GM19240 (cell line): ENCODE results near the gene SLC6A4.

Source experiments
- DNase-seq: peaks from one replicate; pipeline ENCODE4 v3.0.0; 2011; ENCODE audit warnings: low spot score; ENCODE audit not compliant: insufficient read length

SLC6A4 gene

DNA sequence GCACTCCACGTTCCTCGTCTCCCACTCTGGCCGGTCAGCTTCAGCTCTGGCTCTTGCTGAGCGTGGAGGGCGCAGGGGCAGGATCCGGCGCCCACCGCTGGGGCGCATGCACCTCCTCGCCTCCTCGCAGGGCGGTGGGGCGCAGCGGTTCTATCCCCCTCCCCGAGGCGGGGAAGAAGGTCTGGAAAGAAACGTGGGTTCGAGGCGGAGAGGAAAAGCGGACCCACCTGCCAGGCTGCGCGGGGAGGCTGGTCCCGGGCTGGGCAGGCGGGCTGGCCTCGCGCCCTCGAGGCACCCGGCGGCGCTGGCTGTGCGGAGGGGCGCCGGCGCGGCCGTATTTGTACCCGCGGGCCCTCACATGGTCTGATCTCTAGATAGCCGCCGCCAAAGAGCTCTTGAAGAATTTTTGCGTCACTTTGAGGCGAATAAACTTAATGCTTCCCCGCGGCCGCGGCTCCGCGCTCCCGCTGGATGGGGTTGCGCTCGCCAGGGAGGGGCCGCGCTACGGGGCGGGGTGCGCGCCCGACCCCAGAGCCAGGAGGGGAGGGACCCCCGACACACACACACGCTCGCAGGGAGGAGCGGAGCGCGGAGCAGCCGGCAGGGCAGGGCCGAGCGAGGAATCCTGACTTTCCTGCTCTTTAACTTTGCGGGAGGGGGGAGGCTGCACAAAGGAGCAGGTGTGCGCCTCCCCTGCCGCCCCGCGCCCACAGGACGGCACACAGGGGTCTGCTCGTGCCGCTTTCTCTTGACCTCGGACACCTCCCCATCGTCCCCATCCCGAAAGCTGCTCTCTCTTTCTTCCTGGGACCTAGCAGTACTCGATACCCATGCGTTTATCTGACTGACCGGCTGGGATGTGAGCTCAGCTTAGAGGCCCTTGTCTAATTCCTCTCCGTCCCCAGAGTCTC is at the start of gene SLC6A4:
Gene SLC6A4 (minus strand): TSS at position 312 of the 911 bp plus-strand sequence. CDS start 13,739 bp downstream, outside the sequence.
- no peak for DNase-seq

- no peak for DNase-seq
Measured at GRCh38 chr17:30279156-30279555, 43.7 kb upstream of the SLC6A4 start.

GRCh38 chr17:30278032-30278431 is 42.5 kb upstream of the SLC6A4 start:
- no peak for DNase-seq

DNA sequence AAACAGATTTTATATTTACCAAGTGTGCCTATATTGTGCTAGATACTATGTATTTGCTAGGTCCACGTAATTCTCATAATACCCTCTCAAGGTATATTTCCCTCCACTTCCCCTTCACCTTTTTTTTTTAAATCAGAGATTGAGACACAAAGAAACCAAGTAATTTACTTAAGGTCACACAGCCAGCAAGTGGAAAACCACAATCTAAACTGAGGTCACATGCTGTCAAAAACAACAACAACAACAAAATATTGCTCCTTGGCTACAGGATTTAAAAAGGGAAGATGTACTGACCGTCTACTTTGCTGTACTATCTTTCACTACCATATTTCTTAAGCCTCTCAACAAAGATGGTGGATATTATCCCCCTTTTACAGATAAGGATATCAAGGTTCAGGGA is 40.4 kb upstream of the SLC6A4 start:
- no peak for DNase-seq

DNA sequence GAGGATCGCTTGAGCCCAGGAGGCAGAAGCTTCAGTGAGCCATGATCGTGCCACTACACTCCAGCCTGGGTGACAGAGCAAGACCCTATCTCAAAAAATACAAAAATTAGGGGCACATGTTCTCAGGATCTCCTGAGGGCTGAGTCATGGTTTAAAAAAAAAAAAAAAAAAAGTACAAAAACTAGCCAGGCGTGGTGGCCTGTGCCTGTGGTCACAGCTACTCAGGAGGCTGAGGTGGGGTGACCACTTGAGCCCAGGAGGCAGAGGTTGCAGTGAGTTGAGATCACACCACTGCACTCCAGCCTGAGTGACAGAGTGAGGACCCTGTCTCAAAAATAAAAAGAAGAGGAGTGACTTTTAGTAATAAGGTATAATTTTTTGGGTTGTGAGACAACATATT is 39.4 kb upstream of the SLC6A4 start:
- DNase-seq = no peak

GRCh38 chr17:30273373-30273772 is 37.9 kb upstream of the SLC6A4 start:
- no peak for DNase-seq

GRCh38 chr17:30271102-30271501 is 35.6 kb upstream of the SLC6A4 start:
- DNase-seq = no peak

DNA sequence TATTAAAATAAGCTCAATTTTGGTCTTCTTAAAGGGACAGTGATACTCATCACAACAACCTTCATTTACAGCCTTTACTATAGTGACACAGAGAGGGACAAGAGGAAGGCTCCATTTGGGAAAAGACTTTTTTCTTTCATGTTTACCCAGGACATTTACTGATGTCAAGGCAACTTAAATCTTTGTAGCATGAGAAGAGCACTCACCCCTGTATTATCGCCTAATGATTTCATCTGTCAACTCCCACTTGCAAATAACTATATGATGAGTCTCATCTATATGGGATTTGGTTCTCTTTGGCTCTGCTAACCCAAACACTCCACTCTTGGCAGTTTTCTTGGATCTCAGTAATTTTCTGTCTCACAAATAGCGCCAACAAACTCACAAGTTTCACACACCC is 32.1 kb upstream of the SLC6A4 start:
- DNase-seq = no peak

GRCh38 chr17:30263552-30264333 is 28.2 kb upstream of the SLC6A4 start:
- no peak for DNase-seq

DNA sequence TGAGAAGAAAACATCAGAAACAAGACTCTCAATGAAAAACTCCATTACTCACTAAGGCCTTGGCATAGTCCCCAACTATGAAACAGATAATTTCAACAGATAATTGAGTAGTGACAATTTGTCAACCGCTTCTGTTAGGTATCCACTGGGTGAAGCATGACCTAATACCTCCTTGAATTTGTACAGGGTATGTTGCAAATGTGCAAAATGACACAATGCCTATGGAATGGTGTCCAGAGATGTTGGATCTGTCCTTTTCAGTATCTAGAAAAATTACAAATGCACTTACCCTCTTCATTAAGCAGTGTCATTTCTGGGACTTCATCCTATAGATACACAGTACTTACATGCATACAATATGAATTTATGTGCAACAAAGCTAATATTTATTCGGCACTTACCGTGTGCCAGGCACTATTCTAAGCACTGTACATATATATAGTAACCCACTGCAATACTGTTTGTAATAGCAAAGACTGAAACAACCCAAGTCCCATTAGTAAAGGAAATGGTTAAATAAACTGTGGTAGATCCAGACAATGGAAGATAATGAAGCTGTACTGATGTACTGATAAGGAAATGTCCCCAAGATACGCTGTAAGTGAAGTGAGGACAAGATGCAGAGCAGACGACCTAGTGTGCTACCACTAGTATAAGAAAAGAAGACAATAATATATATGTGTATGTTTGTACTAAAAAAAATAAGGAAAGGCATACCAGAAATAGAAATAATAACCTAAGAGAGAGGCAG is 21.4 kb upstream of the SLC6A4 start:
- DNase-seq = no peak

DNA sequence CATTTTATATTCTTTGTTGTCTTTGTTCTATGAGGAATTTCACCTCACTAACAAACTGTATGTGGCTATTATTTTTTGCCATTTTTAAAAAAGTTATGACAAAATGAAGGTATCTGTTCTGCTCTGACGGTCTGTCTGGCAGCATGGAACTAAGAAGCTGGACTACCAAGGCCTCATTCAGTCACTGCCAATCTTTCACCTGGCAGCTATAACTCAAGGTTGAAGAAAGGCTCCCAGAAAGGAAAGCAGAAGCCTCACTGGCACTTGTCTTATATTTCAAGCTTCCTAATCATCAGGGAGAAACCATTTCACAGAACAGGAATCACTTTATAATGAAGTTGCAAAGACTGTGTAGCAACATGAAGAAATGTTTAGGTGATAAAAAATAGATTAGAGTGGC is 18.7 kb upstream of the SLC6A4 start:
- no peak for DNase-seq

DNA sequence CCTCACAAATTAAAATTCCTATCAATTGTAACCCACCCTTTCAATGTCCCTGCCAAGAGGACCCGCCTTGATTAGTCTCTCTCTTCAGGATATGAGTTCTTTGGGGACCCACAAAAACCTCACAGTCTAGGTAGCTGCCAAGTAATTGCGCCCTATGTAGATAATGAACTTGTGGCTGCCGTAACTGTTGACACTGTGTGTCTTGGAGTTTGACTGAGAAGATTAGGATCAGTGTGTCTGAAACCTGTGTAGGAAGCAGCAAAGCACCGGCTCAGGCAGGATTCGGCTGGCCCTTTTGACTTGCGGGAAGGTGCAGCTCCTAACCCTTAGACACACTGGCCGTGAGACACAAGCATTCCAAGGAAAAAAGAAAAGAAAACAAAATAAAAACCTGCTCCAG is 17.8 kb upstream of the SLC6A4 start:
- no peak for DNase-seq

GRCh38 chr17:30251931-30252330 is 16.4 kb upstream of the SLC6A4 start:
- DNase-seq = no peak

DNA sequence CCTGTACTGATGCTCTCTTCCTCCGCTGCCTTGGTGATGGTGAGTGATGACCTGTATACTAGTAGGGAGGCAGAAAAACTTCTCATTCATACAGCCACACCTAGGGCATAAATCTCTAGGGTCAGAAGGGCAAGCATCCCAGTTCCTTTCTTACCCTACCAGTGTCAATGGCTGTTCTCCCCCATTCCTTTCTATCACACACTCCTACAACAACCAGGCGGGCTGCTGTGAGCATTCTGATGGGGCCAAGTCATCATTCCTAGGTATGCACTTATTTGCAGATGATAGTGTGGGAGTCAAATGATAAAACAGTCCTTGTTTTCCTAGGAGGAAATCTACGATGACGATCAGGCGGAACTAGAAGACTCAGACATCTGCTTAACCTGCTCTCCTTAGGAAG is 14.0 kb upstream of the SLC6A4 start:
- DNase-seq = no peak

DNA sequence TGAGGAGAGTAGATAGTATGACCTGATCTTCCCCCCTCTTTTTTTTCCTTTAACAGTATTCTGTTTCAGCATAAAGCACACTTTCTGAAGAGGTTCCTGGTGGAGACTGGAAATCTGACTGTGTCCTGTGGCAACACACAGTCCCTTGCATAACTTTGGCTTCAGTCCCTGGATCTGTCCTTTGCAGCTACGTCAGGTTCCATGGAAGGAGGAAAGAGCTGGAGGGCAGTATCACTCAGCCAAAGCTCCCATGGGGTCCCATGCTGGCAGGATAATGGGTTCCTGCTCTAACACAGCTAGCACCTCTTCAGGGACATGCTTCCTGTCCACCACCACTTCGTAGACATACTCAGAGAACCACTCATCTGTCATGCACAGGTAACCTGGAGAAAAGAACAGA is 13.3 kb upstream of the SLC6A4 start:
- no peak for DNase-seq

GRCh38 chr17:30246460-30246859 is 11.0 kb upstream of the SLC6A4 start:
- DNase-seq = no peak

DNA sequence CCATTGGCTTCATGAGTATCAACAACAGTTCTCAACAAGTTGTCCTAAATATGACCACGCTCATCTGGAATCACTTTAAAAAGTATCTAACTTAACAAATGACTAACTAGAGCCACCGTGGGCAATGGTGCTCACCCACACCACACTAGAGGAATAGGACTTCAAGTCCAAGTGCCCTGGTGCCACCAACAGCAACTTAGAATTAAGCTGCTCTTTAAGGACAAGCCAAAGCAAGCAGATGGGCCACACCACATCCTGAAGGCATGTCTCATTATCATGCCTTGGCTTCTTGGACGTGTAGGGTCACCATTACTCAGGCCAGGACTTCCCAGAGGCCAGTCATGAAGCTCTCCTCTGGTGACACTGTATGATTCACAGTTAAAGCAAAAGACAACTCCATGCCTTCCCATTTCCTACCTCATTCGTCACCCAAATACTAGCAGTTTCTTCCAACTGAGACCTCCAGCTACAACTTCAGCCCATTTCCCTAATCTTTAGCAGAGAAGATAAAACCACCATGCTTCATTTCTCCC is 9.4 kb upstream of the SLC6A4 start:
- no peak for DNase-seq

DNA sequence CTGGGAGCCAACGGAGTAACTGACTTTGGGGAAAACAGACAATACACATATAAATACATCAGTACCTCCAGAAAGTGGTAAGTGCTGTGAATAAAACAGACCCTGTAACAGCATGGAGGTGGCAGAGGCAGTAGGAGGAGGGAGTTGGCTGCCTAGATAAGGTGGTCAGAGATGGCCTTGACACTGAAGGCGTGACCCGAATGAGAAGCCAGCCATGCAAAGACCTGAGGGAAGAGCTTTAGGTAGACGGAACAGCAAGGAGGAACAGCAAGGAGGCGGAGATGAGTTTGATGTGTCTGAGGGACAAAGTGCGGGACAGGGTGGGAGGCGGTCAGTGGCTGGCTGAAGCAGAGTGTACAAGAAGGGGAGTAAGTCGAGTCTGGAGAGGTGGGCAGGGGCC is 8.1 kb upstream of the SLC6A4 start:
- DNase-seq = no peak

DNA sequence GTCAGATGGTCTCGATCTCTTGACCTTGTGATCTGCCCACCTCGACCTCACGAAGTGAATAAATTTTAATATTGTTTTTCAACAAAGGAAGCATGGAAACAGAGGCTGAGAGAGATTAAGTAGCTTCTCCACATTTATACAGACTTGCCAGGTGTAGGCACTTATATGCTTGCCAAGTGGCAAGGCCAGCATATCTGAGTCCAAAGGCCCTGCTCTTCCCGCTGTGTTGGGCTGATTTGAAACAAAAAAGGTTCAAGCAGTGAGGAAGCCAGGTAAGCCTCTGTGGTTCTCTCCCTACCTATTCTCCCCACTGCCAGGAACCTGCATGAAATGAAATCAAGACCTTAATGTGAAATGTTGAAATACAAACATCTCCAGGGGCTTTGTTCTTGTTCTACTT is 7.5 kb upstream of the SLC6A4 start:
- DNase-seq = no peak

GRCh38 chr17:30241051-30241450 is 5.6 kb upstream of the SLC6A4 start:
- no peak for DNase-seq

- DNase-seq = no peak
Measured at GRCh38 chr17:30240177-30240576, 4.7 kb upstream of the SLC6A4 start.

- DNase-seq = no peak
Measured at GRCh38 chr17:30239089-30239462, 3.6 kb upstream of the SLC6A4 start.
